GM23248 (cell line): Measurements from ENCODE around the gene STXBP6. TPM values are rescaled to one million over a fixed set of nuclear protein-coding genes. Genes with fewer than 3 reads are reported as not detected.
"Not testable (repeated sequence)": the region's sequence is repeated elsewhere in the genome, so short reads cannot be mapped to it uniquely, and the experiment has no call there.

Experiments used
- DNase-seq: peaks from one replicate; pipeline ENCODE4 v3.0.0-alpha.2; 2015
- H2AFZ ChIP-seq: fragments of 200-600 bp; sonication (generic); 2 replicates; pipeline ENCODE4 v1.6.1; 2016; ENCODE audit warnings: antibody characterized with exemption
- H3F3A ChIP-seq: fragments of 200-600 bp; sonication (generic); 2 replicates; pipeline ENCODE4 v1.6.1; 2016; ENCODE audit warnings: mild to moderate bottlenecking, antibody characterized with exemption, mixed run types; ENCODE audit not compliant: insufficient read depth
- H3K27ac ChIP-seq: fragments of 200-600 bp; sonication (generic); 2 replicates; pipeline ENCODE4 v1.5.1; 2016; ENCODE audit warnings: mild to moderate bottlenecking
- H3K27me3 ChIP-seq: fragments of 200-600 bp; sonication (generic); replicated peaks from 2 replicates; pipeline ENCODE4 v1.6.1; 2016; ENCODE audit warnings: mild to moderate bottlenecking; ENCODE audit not compliant: insufficient read depth
- H3K36me3 ChIP-seq: fragments of 200-600 bp; sonication (generic); 2 replicates; pipeline ENCODE4 v1.6.1; 2016; ENCODE audit warnings: low read depth, mild to moderate bottlenecking
- H3K4me1 ChIP-seq: fragments of 200-600 bp; sonication (generic); 2 replicates; pipeline ENCODE4 v1.6.1; 2016; ENCODE audit warnings: mild to moderate bottlenecking; ENCODE audit not compliant: insufficient read depth
- H3K4me2 ChIP-seq: fragments of 200-600 bp; sonication (generic); one replicate; pipeline ENCODE4 v1.6.1; 2016; ENCODE audit warnings: mild to moderate bottlenecking; ENCODE audit not compliant: unreplicated experiment
- H3K4me3 ChIP-seq: fragments of 200-600 bp; sonication (generic); 2 replicates; pipeline ENCODE4 v1.5.1; 2016; ENCODE audit warnings: mild to moderate bottlenecking
- H3K79me2 ChIP-seq: fragments of 200-600 bp; sonication (generic); 2 replicates; pipeline ENCODE4 v1.6.1; 2016; ENCODE audit warnings: mild to moderate bottlenecking; ENCODE audit not compliant: insufficient read depth
- H3K9ac ChIP-seq: fragments of 200-600 bp; sonication (generic); 2 replicates; pipeline ENCODE4 v1.6.1; 2016; ENCODE audit warnings: mild to moderate bottlenecking
- H3K9me2 ChIP-seq: fragments of 200-600 bp; sonication (generic); 2 replicates; pipeline ENCODE4 v1.6.1; 2016; ENCODE audit warnings: mixed run types, mild to moderate bottlenecking, moderate library complexity; ENCODE audit not compliant: insufficient read depth
- H3K9me3 ChIP-seq: fragments of 200-600 bp; sonication (generic); one replicate; pipeline ENCODE4 v1.6.1; 2017; ENCODE audit warnings: low read depth
- H4K20me1 ChIP-seq: fragments of 200-600 bp; sonication (generic); 2 replicates; pipeline ENCODE4 v1.6.0; 2016; ENCODE audit not compliant: insufficient read depth
- EZH2 ChIP-seq: fragments of 200-600 bp; sonication (generic); IDR thresholded peaks from 2 replicates; pipeline ENCODE4 v1.6.1; 2018; ENCODE audit warnings: antibody characterized with exemption, mild to moderate bottlenecking; ENCODE audit not compliant: insufficient read depth, poor library complexity, severe bottlenecking
- EZH2phosphoT487 ChIP-seq: fragments of 200-600 bp; sonication (generic); IDR thresholded peaks from 2 replicates; pipeline ENCODE4 v1.6.1; 2018; ENCODE audit warnings: antibody characterized with exemption, moderate library complexity, mild to moderate bottlenecking, low read depth; ENCODE audit not compliant: insufficient read depth
- WGBS, 2 experiments: methylation state at CpG; one replicate each; pipeline ENCODE4 v1.1.6; 2015 to 2017; ENCODE audit warnings: low lambda C conversion rate in 2 of 2, low coverage in 1 of 2; ENCODE audit errors: missing lambda C conversion rate in 2 of 2; 5-methylcytosine and 5-hydroxymethylcytosine counted together
- in situ Hi-C: fragments of 300-500 bp; cut with MboI; formaldehyde crosslinking; loops from 2 replicates; pipeline ENCODE4 v1.15.0; 2020
- polyA plus RNA-seq: library from polyadenylated mRNA; unstranded; fragments of >200 nt; fragmentation: Nextera tagmentation; extraction: Ambion mirVana; gene quantifications from 2 replicates; pipeline ENCODE4 v1.2.1, GENCODE V29; 2016
- total RNA-seq: library from RNA; depleted of rRNA; stranded (reverse); fragments of >200 nt; shearing (Covaris generic); gene quantifications from 2 replicates; pipeline ENCODE4 v1.2.3, GENCODE V29; 2014

Gene STXBP6
- total and polyA plus RNA-seq, 2 experiments from 2014 or later: 13.9 to 19.6 TPM

- Histone ChIP-seq H2AFZ (no peak overlapping the region), H3F3A (peaks cover 31% of the 10 kb centered on the region), H3K27ac (no peak overlapping the region), H3K79me2 (peaks cover 23% of the 10 kb centered on the region), H3K9me2 (no peaks in the 10 kb centered on the region), H3K9me3 (no peaks in the 10 kb centered on the region), H3K4me1 (peaks cover 40% of the 10 kb centered on the region), H4K20me1 (no peaks in the 10 kb centered on the region), H3K4me3 (no peak overlapping the region), H3K9ac (no peak overlapping the region), H3K27me3 (no peaks in the 10 kb centered on the region), H3K4me2 (no peak overlapping the region), H3K36me3 (no peaks in the 10 kb centered on the region)
- no peak for TF ChIP-seq EZH2phosphoT487
- no peak for TF ChIP-seq EZH2
- WGBS, 2 experiments: 95 to 98% methylated on average over 2 of the region's 2 CpGs
- no peak for DNase-seq
- in situ Hi-C loops: no loop called here
Observed at GRCh38 chr14:24964048-24964447, 85.9 kb downstream of the STXBP6 start.

- peaks cover 26% of the 10 kb centered on the region for H3K79me2 ChIP-seq
- H3K9me2 ChIP-seq, H3K27ac ChIP-seq, H3K27me3 ChIP-seq, in situ Hi-C loops, DNase-seq, H3K36me3 ChIP-seq, H3K4me2 ChIP-seq, H3K4me3 ChIP-seq, H3K9me3 ChIP-seq, H4K20me1 ChIP-seq, H3K9ac ChIP-seq, H2AFZ ChIP-seq: not testable (repeated sequence)
- WGBS, 2 experiments: 86 to 89% methylated on average over 6 of the region's 6 CpGs
- peaks cover 37% of the 10 kb centered on the region for H3F3A ChIP-seq
- H3K4me1 ChIP-seq: peaks cover 57% of the 10 kb centered on the region
Observed at GRCh38 chr14:24962118-24962517, 87.8 kb downstream of the STXBP6 start.

- Histone ChIP-seq H3K9ac (no peak overlapping the region), H3K9me3 (no peaks in the 10 kb centered on the region), H3K4me1 (peaks cover 46% of the 10 kb centered on the region), H3K27ac (peak overlapping the region; percentile 45), H2AFZ (0 out of 2 replicates have a peak overlapping the region, but pooled peaks have one; percentile 19), H3F3A (peaks cover 25% of the 10 kb centered on the region), H3K9me2 (no peaks in the 10 kb centered on the region), H4K20me1 (no peaks in the 10 kb centered on the region), H3K27me3 (no peaks in the 10 kb centered on the region), H3K4me3 (no peak overlapping the region), H3K4me2 (peak overlapping the region; percentile 10), H3K36me3 (no peaks in the 10 kb centered on the region), H3K79me2 (peaks cover 37% of the 10 kb centered on the region)
- in situ Hi-C loops: no loop called here
- 15 to 16% methylated on average over 2 of the region's 2 CpGs for WGBS, 2 experiments
- DNase-seq: peak; percentile 67
- no peak for TF ChIP-seq EZH2phosphoT487
- TF ChIP-seq EZH2: no peak
Observed at GRCh38 chr14:24960816-24961215, 89.1 kb downstream of the STXBP6 start.

DNA sequence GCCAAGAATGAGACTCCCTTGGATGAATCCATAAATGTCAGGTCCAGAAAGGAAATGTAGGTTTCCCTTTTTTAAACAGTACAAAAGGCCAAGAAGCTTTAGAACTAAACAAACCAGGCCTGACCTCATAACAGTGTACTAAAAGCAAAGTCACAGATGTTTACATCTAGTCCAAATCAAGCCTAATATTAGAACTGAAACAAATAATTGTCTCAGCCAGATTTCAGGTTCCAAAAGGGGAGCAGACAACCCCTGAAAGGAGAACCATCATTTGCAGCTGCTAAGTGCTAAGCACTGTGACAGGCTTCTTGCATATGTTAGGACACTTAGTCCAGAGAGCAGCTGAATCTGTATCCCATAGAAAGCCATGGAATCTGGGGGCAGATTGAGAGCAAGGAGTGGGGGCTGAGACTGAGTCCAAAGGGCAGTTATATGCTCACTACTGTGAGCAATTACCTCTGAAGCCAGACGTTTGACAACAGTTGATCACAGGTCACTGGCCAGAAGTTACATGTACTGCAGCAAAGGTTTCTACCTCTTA is 90.1 kb downstream of the STXBP6 start:
- in situ Hi-C loops: no loop called here
- no peak overlapping the region for H3K4me3 ChIP-seq
- H3F3A ChIP-seq: peaks cover 18% of the 10 kb centered on the region; the same call in 1 of the 2 replicates
- DNase-seq: no peak
- H3K4me1 ChIP-seq: peaks cover 36% of the 10 kb centered on the region
- no peaks in the 10 kb centered on the region for H4K20me1 ChIP-seq
- H2AFZ ChIP-seq: no peak overlapping the region
- H3K27me3 ChIP-seq: no peaks in the 10 kb centered on the region
- H3K4me2 ChIP-seq: no peak overlapping the region
- H3K9me3 ChIP-seq: no peaks in the 10 kb centered on the region
- TF ChIP-seq EZH2 (no peak), EZH2phosphoT487 (no peak)
- H3K9me2 ChIP-seq: no peaks in the 10 kb centered on the region
- H3K27ac ChIP-seq: no peak overlapping the region
- no peak overlapping the region for H3K9ac ChIP-seq
- WGBS, 2 experiments: 39 to 42% methylated on average over 1 of the region's 1 CpG
- no peaks in the 10 kb centered on the region for H3K36me3 ChIP-seq
- H3K79me2 ChIP-seq: peaks cover 41% of the 10 kb centered on the region

DNA sequence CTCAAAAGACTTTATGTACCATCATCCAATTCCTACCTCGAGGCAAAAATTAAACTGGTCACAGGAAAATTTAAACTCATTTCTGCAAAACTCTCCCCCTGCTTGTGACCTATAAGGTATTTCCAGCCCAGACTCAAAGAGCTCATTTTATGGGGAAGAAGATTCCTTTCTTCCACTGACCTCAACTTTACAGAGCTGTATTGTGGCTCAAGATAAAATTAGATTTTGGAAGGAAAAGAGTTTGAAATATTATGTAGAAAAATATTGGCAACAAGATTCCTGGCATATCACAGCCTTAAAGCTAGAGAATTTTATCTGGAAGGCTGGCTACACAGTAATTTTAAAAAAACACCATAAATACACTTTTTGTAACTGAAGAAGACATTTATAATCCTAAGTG is 91.7 kb downstream of the STXBP6 start:
- Histone ChIP-seq H3K4me1 (peaks cover 36% of the 10 kb centered on the region), H3K4me2 (peak overlapping the region; percentile 29), H3K27me3 (no peaks in the 10 kb centered on the region), H3K36me3 (no peaks in the 10 kb centered on the region), H3K27ac (no peak overlapping the region), H3K9ac (no peak overlapping the region), H3K9me2 (no peaks in the 10 kb centered on the region), H3K79me2 (peaks cover 32% of the 10 kb centered on the region), H3K4me3 (no peak overlapping the region), H3F3A (peaks cover 18% of the 10 kb centered on the region; the same call in 1 of the 2 replicates), H4K20me1 (no peaks in the 10 kb centered on the region), H2AFZ (no peak overlapping the region), H3K9me3 (no peaks in the 10 kb centered on the region)
- in situ Hi-C loops: no loop called here
- 71 to 72% methylated on average over 1 of the region's 1 CpG for WGBS, 2 experiments
- TF ChIP-seq EZH2 (no peak), EZH2phosphoT487 (no peak)
- no peak for DNase-seq
